ENCODE data around the gene SLC32A1. TPM values are rescaled to one million over a fixed set of nuclear protein-coding genes. Genes with fewer than 3 reads are reported as not detected.

The SLC32A1 gene
- total RNA-seq, 1 experiment from 2014 or later = 0.24 TPM

- Histone ChIP-seq H3K4me1 (ENCODE audit: insufficient read depth, low read length) (peaks cover 6% of the 10 kb centered on the region; the same call in 1 of the 2 replicates), H2BK15ac (ENCODE audit: low read depth, low read length) (no peak overlapping the region; the same call in 1 of the 2 replicates), H3K23me2 (ENCODE audit: insufficient read length, low read depth, low read length, poor library complexity, severe bottlenecking) (peaks cover 25% of the 10 kb centered on the region), H2BK5ac (ENCODE audit: insufficient read length, low read length) (no peak overlapping the region), H3T11ph (ENCODE audit: low read length) (no peak overlapping the region), H3K79me2 (ENCODE audit: insufficient read depth, low read length) (no peaks in the 10 kb centered on the region), H3K9me3 (ENCODE audit: control insufficient read depth, low read depth, low read length) (no peaks in the 10 kb centered on the region), H3K79me1 (ENCODE audit: insufficient read depth, low read depth, low read length, poor library complexity, severe bottlenecking) (no peaks in the 10 kb centered on the region), H3K4ac (ENCODE audit: low read depth, low read length) (no peak overlapping the region), H3K18ac (ENCODE audit: insufficient read length, low read depth, low read length) (no peak overlapping the region), H3K23ac (ENCODE audit: insufficient read length, low read depth, low read length) (no peak overlapping the region), H3K14ac (ENCODE audit: insufficient read depth, low read length) (no peak overlapping the region), H3K27me3 (ENCODE audit: insufficient read depth, low read length) (peaks cover 92% of the 10 kb centered on the region), H2BK12ac (ENCODE audit: insufficient read length, low read depth, low read length) (no peak overlapping the region), H3K56ac (ENCODE audit: insufficient read length, low read depth, low read length) (no peak overlapping the region), H2BK120ac (ENCODE audit: low read depth, low read length, poor library complexity, severe bottlenecking) (no peak overlapping the region), H4K5ac (ENCODE audit: insufficient read length, low read depth, low read length) (no peak overlapping the region), H2BK20ac (ENCODE audit: low read depth, low read length, poor library complexity, severe bottlenecking) (no peak overlapping the region), H3K4me2 (ENCODE audit: insufficient read depth, insufficient read length, low read length) (peak overlapping the region; percentile 58), H3K9ac (ENCODE audit: extremely low read depth, insufficient read length, low read length) (no peak overlapping the region), H2AFZ (ENCODE audit: low read length) (no peak overlapping the region), H2AK5ac (ENCODE audit: insufficient read length, low read length) (no peak overlapping the region), H4K20me1 (ENCODE audit: control insufficient read depth, insufficient read depth, insufficient read length) (no peaks in the 10 kb centered on the region), H4K91ac (ENCODE audit: insufficient read length, low read depth, low read length) (no peak overlapping the region), H3K27ac (ENCODE audit: insufficient read length, low read depth, low read length) (no peak overlapping the region), H4K8ac (replicated peaks; ENCODE audit: insufficient read length, low read depth, low read length) (no peak overlapping the region)
- peaks cover 49 to 66% of the 10 kb centered on the region in 2 experiments for H3K4me1 Mint-ChIP-seq
- H3K4me3 Mint-ChIP-seq = peak overlapping the region; percentile 42 to 75
- peaks cover 4 to 7% of the 10 kb centered on the region in 2 experiments; a peak in 4 of 5 replicates for H3K9me3 Mint-ChIP-seq
- no peak for TF ChIP-seq CTCF (conservative IDR thresholded peaks at IDR 0.05)
- no CpG with 5 or more reads among the region's 46 CpGs for WGBS (ENCODE audit: extremely low coverage, insufficient read length, low lambda C conversion rate)
- peak; percentile 36 for DNase-seq
- H3K27me3 Mint-ChIP-seq (ENCODE audit: low read depth) = peaks cover 100% of the 10 kb centered on the region
- no peaks in the 10 kb centered on the region; a peak in 1 of 7 replicates for H3K36me3 Mint-ChIP-seq (ENCODE audit: insufficient read depth in 1 of 3, low read depth in 3 of 3)
- H3K27ac Mint-ChIP-seq = no peak overlapping the region; a peak in 1 of 7 replicates
These were observed 401 bp downstream of the SLC32A1 start for GRCh38 chr20:38724626-38725147.

Measured in H9 (cell line).